Measurements from ENCODE around the gene NPFFR2. TPM values are rescaled to one million over a fixed set of nuclear protein-coding genes. Genes with fewer than 3 reads are reported as not detected.
"Not testable (repeated sequence)": the region's sequence is repeated elsewhere in the genome, so short reads cannot be mapped to it uniquely, and the experiment has no call there.

Gene NPFFR2
- total RNA-seq, 2 donors from 2014 or later: 0.45 TPM; not detected in 1

DNA sequence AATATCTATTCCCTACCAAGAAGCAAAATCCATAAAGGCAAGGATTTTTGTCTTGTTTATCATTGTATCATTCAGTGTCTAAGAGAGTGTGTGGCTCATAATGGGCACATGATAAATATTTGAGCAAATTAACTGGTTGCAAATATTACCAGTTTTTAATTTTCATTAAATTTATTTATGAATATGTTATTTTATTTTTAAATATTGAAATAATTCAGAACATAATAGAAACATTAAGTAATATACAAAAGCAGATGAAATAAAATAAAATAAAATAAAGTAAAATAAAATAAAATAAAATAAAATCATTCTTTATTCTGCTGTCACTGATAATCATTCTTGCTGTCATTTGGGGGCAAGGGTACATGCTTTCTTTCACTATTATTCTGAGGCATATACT is 120.9 kb downstream of the NPFFR2 start:
- intact Hi-C loops (cut with DNase I): no loop called here
- TF ChIP-seq POLR2AphosphoS5 (IDR thresholded peaks at IDR 0.05) (no peak), POLR2A (IDR thresholded peaks at IDR 0.05) (no peak)
- TF ChIP-seq, protein P1, sequence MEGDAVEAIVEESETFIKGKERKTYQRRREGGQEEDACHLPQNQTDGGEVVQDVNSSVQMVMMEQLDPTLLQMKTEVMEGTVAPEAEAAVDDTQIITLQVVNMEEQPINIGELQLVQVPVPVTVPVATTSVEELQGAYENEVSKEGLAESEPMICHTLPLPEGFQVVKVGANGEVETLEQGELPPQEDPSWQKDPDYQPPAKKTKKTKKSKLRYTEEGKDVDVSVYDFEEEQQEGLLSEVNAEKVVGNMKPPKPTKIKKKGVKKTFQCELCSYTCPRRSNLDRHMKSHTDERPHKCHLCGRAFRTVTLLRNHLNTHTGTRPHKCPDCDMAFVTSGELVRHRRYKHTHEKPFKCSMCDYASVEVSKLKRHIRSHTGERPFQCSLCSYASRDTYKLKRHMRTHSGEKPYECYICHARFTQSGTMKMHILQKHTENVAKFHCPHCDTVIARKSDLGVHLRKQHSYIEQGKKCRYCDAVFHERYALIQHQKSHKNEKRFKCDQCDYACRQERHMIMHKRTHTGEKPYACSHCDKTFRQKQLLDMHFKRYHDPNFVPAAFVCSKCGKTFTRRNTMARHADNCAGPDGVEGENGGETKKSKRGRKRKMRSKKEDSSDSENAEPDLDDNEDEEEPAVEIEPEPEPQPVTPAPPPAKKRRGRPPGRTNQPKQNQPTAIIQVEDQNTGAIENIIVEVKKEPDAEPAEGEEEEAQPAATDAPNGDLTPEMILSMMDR (IDR thresholded peaks at IDR 0.05): no peak
- H3K27me3 ChIP-seq (replicated peaks; ENCODE audit: insufficient read depth): no peaks in the 10 kb centered on the region

DNA sequence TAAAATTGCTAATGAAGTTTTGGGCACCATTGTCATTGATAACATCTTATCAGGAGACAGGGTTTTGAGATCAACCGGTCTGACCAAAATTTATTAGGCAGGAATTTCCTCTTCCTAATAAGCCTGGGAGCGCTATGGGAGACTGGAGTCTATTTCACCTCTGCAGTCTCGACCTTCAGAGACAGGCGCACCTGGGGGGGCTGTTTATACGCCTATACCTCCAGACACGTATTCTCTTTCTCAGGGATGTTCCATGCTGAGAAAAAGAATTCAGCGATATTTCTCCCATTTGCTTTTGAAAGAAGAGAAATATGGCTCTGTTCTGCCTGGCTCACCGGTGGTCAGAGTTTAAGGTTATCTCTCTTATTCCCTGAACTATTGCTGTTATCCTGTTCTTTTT is 121.8 kb downstream of the NPFFR2 start:
- H3K4me3 ChIP-seq; intact Hi-C loops (cut with DNase I); H3K27me3 ChIP-seq (replicated peaks; ENCODE audit: insufficient read depth); H3K4me1 ChIP-seq (replicated peaks); H3K27ac ChIP-seq; H3K36me3 ChIP-seq; H3K9me3 ChIP-seq; DNase-seq (ENCODE audit: low spot score): not testable (repeated sequence)
- WGBS: 37% methylated on average over 8 of the region's 8 CpGs

More for the DNA sequence above, 120.9 kb downstream of the NPFFR2 start:
- Histone ChIP-seq H3K27ac (no peak overlapping the region), H3K9me3 (no peaks in the 10 kb centered on the region), H3K4me1 (replicated peaks) (no peaks in the 10 kb centered on the region), H3K4me3 (no peak overlapping the region), H3K36me3 (no peaks in the 10 kb centered on the region)
- DNase-seq (ENCODE audit: low spot score): no peak

DNA sequence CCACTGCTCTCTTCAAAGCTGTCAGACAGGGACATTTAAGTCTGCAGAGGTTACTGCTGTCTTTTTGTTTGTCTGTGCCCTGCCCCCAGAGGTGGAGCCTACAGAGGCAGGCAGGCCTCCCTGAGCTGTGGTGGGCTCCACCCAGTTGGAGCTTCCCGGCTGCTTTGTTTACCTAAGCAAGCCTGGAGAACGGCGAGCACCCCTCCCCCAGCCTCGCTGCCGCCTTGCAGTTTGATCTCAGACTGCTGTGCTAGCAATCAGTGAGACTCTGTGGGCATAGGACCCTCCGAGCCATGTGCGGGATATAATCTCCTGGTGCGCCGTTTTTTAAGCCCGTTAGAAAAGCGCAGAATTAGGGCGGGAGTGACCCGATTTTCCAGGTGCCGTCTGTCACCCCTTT is 137.5 kb downstream of the NPFFR2 start:
- H3K27ac ChIP-seq; H3K27me3 ChIP-seq (replicated peaks; ENCODE audit: insufficient read depth); H3K36me3 ChIP-seq; H3K9me3 ChIP-seq; H3K4me3 ChIP-seq; H3K4me1 ChIP-seq (replicated peaks); intact Hi-C loops (cut with DNase I); DNase-seq (ENCODE audit: low spot score): not testable (repeated sequence)
- WGBS: 78% methylated on average over 14 of the region's 14 CpGs

DNA sequence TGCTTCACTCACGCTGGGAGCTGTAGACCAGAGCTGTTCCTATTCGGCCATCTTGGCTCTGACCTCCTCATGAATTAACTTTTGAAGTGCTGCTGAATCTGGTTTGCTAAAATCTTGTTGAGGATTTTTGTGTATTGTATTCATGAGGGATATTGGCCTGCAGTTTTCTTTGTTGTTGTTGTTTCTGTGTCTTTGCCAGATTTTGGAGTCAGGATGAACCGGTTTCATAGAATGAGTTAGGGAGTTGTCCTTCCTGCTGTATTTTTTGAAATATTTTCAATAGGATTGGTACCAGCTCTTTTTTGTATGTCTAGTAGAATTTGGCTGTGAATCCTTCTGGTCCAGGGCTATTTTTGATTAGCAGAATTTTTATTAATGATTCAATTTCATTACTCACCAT is 138.1 kb downstream of the NPFFR2 start:
- Histone ChIP-seq H3K36me3 (no peaks in the 10 kb centered on the region), H3K9me3 (no peaks in the 10 kb centered on the region), H3K4me1 (replicated peaks) (no peaks in the 10 kb centered on the region), H3K27me3 (replicated peaks; ENCODE audit: insufficient read depth) (no peaks in the 10 kb centered on the region), H3K27ac (no peak overlapping the region), H3K4me3 (no peak overlapping the region)
- intact Hi-C loops (cut with DNase I): no loop called here
- 84% methylated on average over 3 of the region's 3 CpGs for WGBS
- TF ChIP-seq, protein P1 (IDR thresholded peaks at IDR 0.05): no peak
- TF ChIP-seq POLR2AphosphoS5 (IDR thresholded peaks at IDR 0.05) (no peak), POLR2A (IDR thresholded peaks at IDR 0.05) (no peak)
- no peak for DNase-seq (ENCODE audit: low spot score)

DNA sequence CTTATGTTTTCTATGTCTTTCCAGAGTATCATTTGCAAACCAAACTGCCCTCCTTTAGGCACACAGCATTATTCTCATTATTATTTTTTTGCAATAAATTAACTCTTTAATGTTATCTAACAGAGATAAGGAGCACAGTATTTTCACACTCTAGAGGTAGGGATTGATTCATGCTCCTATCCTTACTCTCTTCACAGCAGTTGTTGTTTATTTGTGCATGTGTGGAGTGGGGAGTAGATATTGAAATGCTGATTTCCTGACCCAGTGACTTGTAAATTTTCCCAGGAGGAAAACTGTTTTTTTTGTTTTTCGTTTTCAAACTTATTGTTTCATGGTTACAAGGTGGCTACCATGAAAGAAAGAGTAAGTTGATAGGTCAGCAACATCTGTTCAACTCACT is 140.0 kb downstream of the NPFFR2 start:
- 46% methylated on average over 1 of the region's 1 CpG for WGBS
- TF ChIP-seq, protein P1 (IDR thresholded peaks at IDR 0.05): no peak
- TF ChIP-seq POLR2AphosphoS5 (IDR thresholded peaks at IDR 0.05) (no peak), POLR2A (IDR thresholded peaks at IDR 0.05) (no peak)
- intact Hi-C loops (cut with DNase I): no loop called here
- H3K4me3 ChIP-seq: no peak overlapping the region
- H3K9me3 ChIP-seq: no peaks in the 10 kb centered on the region
- H3K27me3 ChIP-seq (replicated peaks; ENCODE audit: insufficient read depth): no peaks in the 10 kb centered on the region
- no peak for DNase-seq (ENCODE audit: low spot score)
- H3K36me3 ChIP-seq: no peaks in the 10 kb centered on the region
- H3K4me1 ChIP-seq (replicated peaks): no peaks in the 10 kb centered on the region
- no peak overlapping the region for H3K27ac ChIP-seq

DNA sequence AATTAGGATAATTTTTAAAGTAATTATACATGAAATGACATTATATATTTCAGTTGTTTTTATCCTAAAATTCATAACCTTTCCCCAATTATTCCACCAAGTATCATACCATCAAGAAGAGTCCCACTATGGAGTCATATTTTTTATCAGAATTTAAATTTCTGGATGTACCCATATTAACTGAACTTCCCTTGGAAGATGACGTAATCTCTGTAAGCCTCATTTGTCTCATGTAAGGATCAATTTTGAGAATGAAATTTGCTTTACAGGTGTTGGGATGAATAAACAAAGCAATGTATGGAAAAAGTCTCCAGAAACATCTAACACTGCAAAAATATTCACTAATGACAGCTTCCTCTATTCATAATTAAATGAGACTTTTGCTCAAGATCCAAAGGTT is 147.5 kb downstream of the NPFFR2 start:
- TF ChIP-seq POLR2AphosphoS5 (IDR thresholded peaks at IDR 0.05): no peak
- no peak overlapping the region for H3K4me3 ChIP-seq
- H3K36me3 ChIP-seq: no peaks in the 10 kb centered on the region
- intact Hi-C loops (cut with DNase I): no loop called here
- H3K27ac ChIP-seq: no peak overlapping the region
- no peak for DNase-seq (ENCODE audit: low spot score)
- no peaks in the 10 kb centered on the region for H3K4me1 ChIP-seq (replicated peaks)
- WGBS: 92% methylated on average over 1 of the region's 1 CpG
- no peaks in the 10 kb centered on the region for H3K9me3 ChIP-seq
- no peaks in the 10 kb centered on the region for H3K27me3 ChIP-seq (replicated peaks; ENCODE audit: insufficient read depth)
